K562 (cell line): ENCODE results near the gene AP2M1. TPM values are rescaled to one million over a fixed set of nuclear protein-coding genes. Genes with fewer than 3 reads are reported as not detected.

Experiments
- ATAC-seq: fragments of 200-7000 bp; cut with Tn5 transposase; 3 replicates; pipeline ENCODE4 v1.9.1; 2020; ENCODE audit warnings: moderate library complexity
- BruUV-seq: library from RNA; stranded (reverse); fragments of 400-500 nt; replicated peaks from 2 replicates; lab custom pipeline; 2021; lab: Mats Ljungman, UMichigan
- CTCF ChIA-PET: fragments of 300-600 bp; formaldehyde crosslinking; extraction: SDS; loops from one replicate; lab custom pipeline; 2021; ENCODE audit warnings: low intra/inter-chr PET ratio; lab: Yijun Ruan, JAX
- POLR2A ChIA-PET: fragments of 300-600, 350-650 bp; sonication (Branson Sonifier 250); formaldehyde crosslinking; extraction: SDS; loops from one replicate; lab custom pipeline; 2021; ENCODE audit warnings: antibody characterized with exemption, inconsistent platforms; lab: Yijun Ruan, JAX
- DNase-seq, 4 experiments: peaks; one replicate each; pipeline versions ENCODE4 v3.0.0 to v3.0.0-alpha.2; 2011 to 2018; ENCODE audit warnings: low spot score in 3 of 4, mixed read lengths in 3 of 4; ENCODE audit errors: extremely low read depth in 1 of 4
- FAIRE-seq: peaks from 2 replicates; lab custom pipeline; 2011; peaks lifted over from hg19 to GRCh38; lab: Jason Lieb, UNC
- H2AFZ ChIP-seq: 2 replicates; pipeline ENCODE4 v1.6.0; 2011; ENCODE audit warnings: low read depth, low read length, control low read depth, inconsistent platforms
- H3K27ac ChIP-seq: fragments of 200-600 bp; 3 replicates; pipeline ENCODE4 v1.8.0; 2011; ENCODE audit warnings: low read depth, mild to moderate bottlenecking, control low read depth, inconsistent platforms, low read length, moderate library complexity, mixed read lengths; ENCODE audit errors: extremely low read depth
- H3K27me3 ChIP-seq, 2 experiments: fragments of 300-600 bp in 1 of 2; 2 replicates in 1 of 2; 3 replicates in 1 of 2; pipeline versions ENCODE4 v1.6.0 to v1.8.0; 2011; ENCODE audit warnings: inconsistent platforms in 2 of 2, low read length in 2 of 2, mild to moderate bottlenecking in 1 of 2, mixed read lengths in 1 of 2, moderate library complexity in 1 of 2; ENCODE audit not compliant: control insufficient read depth in 2 of 2, insufficient read depth in 2 of 2
- H3K36me3 ChIP-seq: fragments of 300-600 bp; 3 replicates; pipeline ENCODE4 v1.8.0; 2011; ENCODE audit warnings: mild to moderate bottlenecking, low read length, inconsistent platforms; ENCODE audit not compliant: control insufficient read depth, insufficient read depth
- H3K4me1 ChIP-seq, 2 experiments: fragments of 200-600 bp in 1 of 2; replicated peaks in 1 of 2; 2 replicates in 1 of 2; 3 replicates in 1 of 2; pipeline versions ENCODE4 v1.5.1 to v1.8.0; 2011; ENCODE audit warnings: inconsistent platforms in 2 of 2, low read length in 2 of 2, mild to moderate bottlenecking in 1 of 2, mixed read lengths in 1 of 2, moderate library complexity in 1 of 2; ENCODE audit not compliant: control insufficient read depth in 2 of 2, insufficient read depth in 2 of 2
- H3K4me2 ChIP-seq: 2 replicates; pipeline ENCODE4 v1.6.1; 2011; ENCODE audit warnings: low read length, control low read depth, inconsistent platforms, mixed read lengths; ENCODE audit not compliant: insufficient read depth
- H3K4me3 ChIP-seq: fragments of 200-600 bp; sonication (generic), shearing (Covaris generic); 2 replicates; pipeline ENCODE4 v1.5.1; 2016; ENCODE audit warnings: control low read depth, inconsistent platforms
- H3K79me2 ChIP-seq: fragments of 200-600 bp; 3 replicates; pipeline ENCODE4 v1.8.0; 2011; ENCODE audit warnings: low read length, inconsistent platforms; ENCODE audit not compliant: control insufficient read depth, insufficient read depth
- H3K9ac ChIP-seq, 2 experiments: 2 replicates each; pipeline versions ENCODE4 v1.6.0 to v1.6.1; 2011; ENCODE audit warnings: low read depth in 2 of 2, low read length in 2 of 2, control low read depth in 1 of 2, inconsistent platforms in 1 of 2, mild to moderate bottlenecking in 1 of 2, mixed read lengths in 1 of 2; ENCODE audit not compliant: insufficient read depth in 1 of 2
- H3K9me1 ChIP-seq: one replicate; pipeline ENCODE4 v1.6.0; 2011; ENCODE audit warnings: inconsistent platforms, mild to moderate bottlenecking, low read length, moderate library complexity; ENCODE audit not compliant: control insufficient read depth, insufficient read depth
- H3K9me3 ChIP-seq: replicated peaks from 2 replicates; pipeline ENCODE4 v1.5.1; 2011; ENCODE audit warnings: low read depth, low read length, inconsistent platforms; ENCODE audit not compliant: control insufficient read depth, insufficient read depth
- H4K20me1 ChIP-seq: replicated peaks from 2 replicates; pipeline ENCODE4 v1.6.1; 2011; ENCODE audit warnings: low read length, inconsistent platforms, mixed read lengths; ENCODE audit not compliant: control insufficient read depth, insufficient read depth
- BRD4 ChIP-seq: fragments of 200-600 bp; sonication (generic); IDR thresholded peaks from 2 replicates; pipeline ENCODE4 v1.6.1; 2017; ENCODE audit warnings: inconsistent platforms
- CCNT2 ChIP-seq: IDR thresholded peaks from 2 replicates; pipeline ENCODE4 v1.6.1; 2011; ENCODE audit warnings: borderline replicate concordance, low read depth, mild to moderate bottlenecking, moderate library complexity, mixed read lengths, low read length; ENCODE audit not compliant: insufficient read length; ENCODE audit errors: extremely low read depth
- ESRRB ChIP-seq: fragments of 250-450 bp; sonication (Bioruptor Pico); IDR thresholded peaks from 2 replicates; pipeline ENCODE4 v1.5.0; 2020; ENCODE audit warnings: mild to moderate bottlenecking, moderate library complexity, borderline replicate concordance
- GTF2B ChIP-seq: IDR thresholded peaks from 2 replicates; pipeline ENCODE4 v1.6.1; 2011; ENCODE audit not compliant: insufficient read length; ENCODE audit errors: extremely low read depth
- LEF1 ChIP-seq: fragments of 450-650 bp; IDR thresholded peaks from 2 replicates; pipeline ENCODE4 v1.6.1; 2016; ENCODE audit warnings: mild to moderate bottlenecking
- POLR2AphosphoS2 ChIP-seq: IDR thresholded peaks from 2 replicates; pipeline ENCODE4 v1.6.1; 2012; ENCODE audit warnings: low read length, improper control_type of control experiment
- RFX5 ChIP-seq: IDR thresholded peaks from 2 replicates; pipeline ENCODE4 v1.6.1; 2011; ENCODE audit warnings: low read depth, mild to moderate bottlenecking, improper control_type of control experiment, low read length
- SETDB1 ChIP-seq: IDR thresholded peaks from one replicate; pipeline ENCODE4 v1.6.1; 2012; ENCODE audit warnings: low read length, control low read depth, inconsistent platforms
- SFPQ ChIP-seq: fragments of 200-400 bp; formaldehyde crosslinking; IDR thresholded peaks from 2 replicates; pipeline ENCODE4 v1.6.1; 2017; ENCODE audit warnings: mild to moderate bottlenecking, low read depth, low read length, moderate library complexity
- SIN3A ChIP-seq, 2 experiments: fragments of 150-350 bp in 1 of 2; IDR thresholded peaks; 2 replicates each; pipeline ENCODE4 v1.6.1; 2011 to 2016; ENCODE audit warnings: borderline replicate concordance in 2 of 2, low read depth in 2 of 2, low read length in 2 of 2, mild to moderate bottlenecking in 2 of 2, moderate library complexity in 2 of 2; ENCODE audit not compliant: control insufficient read depth in 1 of 2
- TCF7L2 ChIP-seq: fragments of 150-350 bp; IDR thresholded peaks from 2 replicates; pipeline ENCODE4 v1.6.1; 2016; ENCODE audit warnings: low read depth, mild to moderate bottlenecking, low read length, moderate library complexity
- ZNF740 ChIP-seq, 3 experiments: fragments of 200-800 bp in 1 of 3; sonication (Bioruptor generic) in 1 of 3; sonication (generic) in 1 of 3; formaldehyde crosslinking in 1 of 3; IDR thresholded peaks; 2 replicates each; pipeline versions ENCODE4 v1.6.1 to v1.8.0; 2016 to 2022; ENCODE audit warnings: mild to moderate bottlenecking in 2 of 3, missing compliant biosample characterization in 2 of 3, missing genetic modification characterization in 2 of 3, missing genetic modification reagents in 1 of 3
- ZNF75A ChIP-seq: fragments of 450-650 bp; formaldehyde crosslinking; IDR thresholded peaks from 2 replicates; pipeline ENCODE4 v1.4.0; 2020; ENCODE audit warnings: mild to moderate bottlenecking
- WGBS: fragments of 100-300 bp; shearing (Covaris generic); methylation state at CpG from one replicate; pipeline ENCODE4 v1.1.6; 2016; ENCODE audit warnings: low coverage, mixed read lengths; ENCODE audit not compliant: insufficient coverage; ENCODE audit errors: missing lambda C conversion rate; 5-methylcytosine and 5-hydroxymethylcytosine counted together
- in situ Hi-C: fragments of 300-500 bp; cut with MboI; formaldehyde crosslinking; loops from 4 replicates; pipeline ENCODE4 v1.15.0; 2018; ENCODE audit warnings: inconsistent platforms, mixed read lengths
- intact Hi-C: fragments of 100-400 bp; cut with micrococcal nuclease; formaldehyde crosslinking; loops from 2 replicates; pipeline ENCODE4 v1.14.2; 2022
- polyA plus RNA-seq, 8 experiments: library from polyadenylated mRNA; depleted of rRNA in 4 of 8; stranded (reverse) in 5 of 8; unstranded in 3 of 8; fragments of >200 nt; fragmentation: Nextera tagmentation in 2 of 8; fragmentation: Illumina TruSeq in 1 of 8; extraction: Ambion mirVana in 2 of 8; extraction: Trizol in 1 of 8; gene quantifications; 2 replicates each; pipeline versions ENCODE4 v1.2.1 to v1.2.3, GENCODE V29; 2011 to 2014; ENCODE audit warnings: inconsistent platforms in 1 of 8, missing spikeins in 1 of 8
- total RNA-seq, 7 experiments: library from RNA; depleted of rRNA in 6 of 7; stranded (reverse); fragments of >200 nt in 6 of 7; fragmentation: Illumina TruSeq in 2 of 7; extraction: Trizol in 2 of 7; gene quantifications; 2 replicates each; pipeline versions ENCODE4 v1.2.1 to v1.2.3, GENCODE V29; 2011 to 2021; ENCODE audit warnings: low replicate concordance in 1 of 7

The AP2M1 gene
- total and polyA plus RNA-seq, 9 of the 15 experiments (the other 6 are each of a cell fraction or from before 2014, with no cell fraction given): 118 to 505 (median 296) TPM

DNA sequence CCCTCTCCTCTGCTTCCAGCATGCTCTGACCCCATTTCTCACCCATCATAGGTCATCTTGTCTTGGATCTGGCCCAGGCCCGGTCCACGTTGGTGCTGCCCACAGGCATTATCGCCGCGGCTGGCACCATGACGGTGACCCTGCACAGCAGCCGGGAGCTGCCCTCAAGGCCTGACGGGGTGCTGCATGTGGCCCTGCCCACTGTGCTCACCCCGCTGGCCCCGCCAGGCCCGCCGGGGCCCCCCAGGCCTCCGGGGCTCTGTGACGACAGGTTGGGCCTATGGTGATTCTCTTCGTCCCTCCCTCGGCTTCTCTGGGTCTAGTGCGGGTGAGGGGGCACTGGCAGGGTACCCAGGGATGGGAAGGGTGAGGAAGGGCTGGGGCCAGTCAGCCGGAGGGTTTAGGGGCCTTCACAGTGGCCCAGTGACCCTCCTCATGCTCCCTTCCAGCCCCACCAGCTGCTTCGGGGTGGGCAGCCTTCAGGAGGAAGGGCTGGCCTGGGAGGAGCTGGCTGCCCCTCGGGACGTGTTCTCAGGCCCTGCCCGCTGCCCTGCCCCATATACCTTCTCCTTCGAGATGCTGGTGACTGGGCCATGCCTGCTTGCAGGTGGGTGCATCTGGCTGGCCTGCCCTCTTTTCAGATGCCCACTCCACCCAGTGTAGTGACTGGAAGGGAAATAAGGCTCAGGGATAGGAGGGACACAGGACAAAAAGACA, 58.6 kb downstream of the AP2M1 start:
- H3K9me3 ChIP-seq: no peaks in the 10 kb centered on the region
- intact Hi-C loops (no loop called here), in situ Hi-C loops (no loop called here)
- TF ChIP-seq SIN3A (IDR thresholded peaks at IDR 0.05; ENCODE audit: borderline replicate concordance in 2 of 2, control insufficient read depth in 1 of 2, low read depth in 2 of 2, low read length in 2 of 2) (no peak), ZNF75A (CRISPR knock-in tag) (no peak), LEF1 (no peak), SFPQ (no peak), BRD4 (no peak), ESRRB (CRISPR knock-in tag) (no peak), POLR2AphosphoS2 (no peak), ZNF740 (CRISPR knock-in tag; IDR thresholded peaks at IDR 0.05) (no peak), ZNF740 (tag; IDR thresholded peaks at IDR 0.05) (no peak), SETDB1 (no peak), TCF7L2 (no peak), GTF2B (no peak), CCNT2 (no peak), RFX5 (no peak)
- BruUV-seq: no TSS peak
- no peak overlapping the region for H3K4me3 ChIP-seq
- no peak overlapping the region for H3K27ac ChIP-seq
- ATAC-seq (no peak), DNase-seq (no peak), FAIRE-seq (no peak)
- H3K27me3 ChIP-seq: peaks cover 38 to 67% of the 10 kb centered on the region in 2 experiments
- ChIA-PET CTCF (no interaction called here), POLR2A (interaction anchor here (0.6 to 0.7 kb wide), 2 partner anchors 66 to 81 kb away, joined by 3 to 4 read pairs; no protein-coding TSS in a partner anchor)
- H3K4me2 ChIP-seq: no peak overlapping the region
- no peak overlapping the region for H3K9ac ChIP-seq
- H3K79me2 ChIP-seq: no peaks in the 10 kb centered on the region
- no peak overlapping the region for H2AFZ ChIP-seq
- 25% methylated on average over 19 of the region's 23 CpGs for WGBS
- peaks cover 10% of the 10 kb centered on the region for H4K20me1 ChIP-seq
- H3K36me3 ChIP-seq: no peaks in the 10 kb centered on the region
- H3K9me1 ChIP-seq: no peaks in the 10 kb centered on the region
- peaks cover 0 to 41% of the 10 kb centered on the region in 2 experiments; a peak in 3 of 5 replicates for H3K4me1 ChIP-seq
